IMR-90 (cell line): ENCODE data around the gene RNF149. TPM values are rescaled to one million over a fixed set of nuclear protein-coding genes. Genes with fewer than 3 reads are reported as not detected.

Experiments used
- ATAC-seq: fragments of 200-7000 bp; cut with Tn5 transposase; 2 replicates; pipeline ENCODE4 v1.9.1; 2020; ENCODE audit warnings: low read depth, mild to moderate bottlenecking, moderate library complexity
- BruUV-seq: library from RNA; stranded (reverse); fragments of 400-500 nt; replicated peaks from 2 replicates; lab custom pipeline; 2021; lab: Mats Ljungman, UMichigan
- CTCF ChIA-PET: fragments of 300-600 bp; formaldehyde crosslinking; extraction: SDS; loops from one replicate; lab custom pipeline; 2021; ENCODE audit warnings: antibody characterized with exemption; lab: Yijun Ruan, JAX
- POLR2A ChIA-PET: fragments of 300-600 bp; sonication (Branson Sonifier 250); formaldehyde crosslinking; loops from one replicate; lab custom pipeline; 2022; ENCODE audit warnings: antibody characterized with exemption; ENCODE audit not compliant: unreplicated experiment; lab: Charles Lee
- DNase-seq: peaks from one replicate; pipeline ENCODE4 v3.0.0; 2013
- H2AFZ ChIP-seq: replicated peaks from 2 replicates; pipeline ENCODE3; 2013; ENCODE audit warnings: low read length, mild to moderate bottlenecking; ENCODE audit not compliant: poor library complexity
- H2AK5ac ChIP-seq: 2 replicates; pipeline ENCODE4 v1.6.1; 2013; ENCODE audit warnings: low read depth, low read length, inconsistent platforms
- H2AK9ac ChIP-seq: replicated peaks from 2 replicates; pipeline ENCODE3; 2013; ENCODE audit warnings: mild to moderate bottlenecking, low read depth, low read length, moderate library complexity; ENCODE audit not compliant: poor library complexity
- H2BK120ac ChIP-seq: 2 replicates; pipeline ENCODE4 v1.6.1; 2013; ENCODE audit warnings: low read depth, low read length, inconsistent platforms
- H2BK15ac ChIP-seq: 3 replicates; pipeline ENCODE4 v1.6.1; 2013; ENCODE audit warnings: low read depth, low read length, inconsistent platforms
- H2BK20ac ChIP-seq: 2 replicates; pipeline ENCODE4 v1.6.1; 2013; ENCODE audit warnings: low read depth, mild to moderate bottlenecking, inconsistent platforms, low read length, moderate library complexity
- H2BK5ac ChIP-seq: 2 replicates; pipeline ENCODE4 v1.6.1; 2013; ENCODE audit warnings: mild to moderate bottlenecking, low read depth, low read length, inconsistent platforms; ENCODE audit not compliant: poor library complexity, severe bottlenecking
- H3K14ac ChIP-seq: replicated peaks from 2 replicates; pipeline ENCODE4 v1.6.1; 2013; ENCODE audit warnings: low read depth, low read length, inconsistent platforms
- H3K18ac ChIP-seq: 2 replicates; pipeline ENCODE4 v1.6.1; 2013; ENCODE audit warnings: low read depth, low read length, control low read depth
- H3K23ac ChIP-seq: 2 replicates; pipeline ENCODE4 v1.6.1; 2013; ENCODE audit warnings: low read depth, low read length, inconsistent platforms
- H3K27ac ChIP-seq: 2 replicates; pipeline ENCODE4 v1.5.1; 2013; ENCODE audit warnings: mild to moderate bottlenecking, control low read depth, low read length; ENCODE audit not compliant: insufficient read depth
- H3K27me3 ChIP-seq: 2 replicates; pipeline ENCODE4 v1.6.1; 2013; ENCODE audit warnings: low read length; ENCODE audit not compliant: control insufficient read depth, insufficient read depth
- H3K36me3 ChIP-seq: 2 replicates; pipeline ENCODE4 v1.6.1; 2013; ENCODE audit warnings: low read length, mixed read lengths; ENCODE audit not compliant: control insufficient read depth, insufficient read depth
- H3K4ac ChIP-seq: 2 replicates; pipeline ENCODE4 v1.6.1; 2013; ENCODE audit warnings: low read depth, low read length, inconsistent platforms
- H3K4me1 ChIP-seq: 2 replicates; pipeline ENCODE4 v1.6.1; 2013; ENCODE audit warnings: low read length, mixed read lengths; ENCODE audit not compliant: control insufficient read depth, insufficient read depth
- H3K4me2 ChIP-seq: 2 replicates; pipeline ENCODE4 v1.6.1; 2013; ENCODE audit warnings: low read depth, mild to moderate bottlenecking, control low read depth, low read length, moderate library complexity
- H3K4me3 ChIP-seq: 2 replicates; pipeline ENCODE4 v1.5.1; 2013; ENCODE audit warnings: low read depth, mild to moderate bottlenecking, control low read depth, low read length, moderate library complexity; ENCODE audit not compliant: insufficient read depth
- H3K56ac ChIP-seq: 2 replicates; pipeline ENCODE4 v1.6.1; 2013; ENCODE audit warnings: low read length, inconsistent platforms; ENCODE audit not compliant: insufficient read depth; ENCODE audit errors: extremely low read depth
- H3K79me1 ChIP-seq, 2 experiments: 2 replicates each; pipeline ENCODE4 v1.6.1; 2013; ENCODE audit warnings: low read length in 2 of 2, inconsistent platforms in 1 of 2, low read depth in 1 of 2
- H3K9ac ChIP-seq: 2 replicates; pipeline ENCODE4 v1.6.1; 2013; ENCODE audit warnings: low read depth, low read length, control low read depth
- H3K9me1 ChIP-seq: 2 replicates; pipeline ENCODE4 v1.6.1; 2013; ENCODE audit warnings: low read length, inconsistent platforms; ENCODE audit not compliant: insufficient read depth
- H3K9me3 ChIP-seq: 2 replicates; pipeline ENCODE4 v1.6.1; 2013; ENCODE audit warnings: low read length; ENCODE audit not compliant: control insufficient read depth, insufficient read depth
- H4K20me1 ChIP-seq: 2 replicates; pipeline ENCODE4 v1.6.1; 2013; ENCODE audit warnings: low read length, inconsistent platforms; ENCODE audit not compliant: insufficient read depth
- H4K5ac ChIP-seq: 2 replicates; pipeline ENCODE4 v1.6.1; 2013; ENCODE audit warnings: mild to moderate bottlenecking, low read depth, low read length, control low read depth
- H4K8ac ChIP-seq, 2 experiments: 2 replicates each; pipeline ENCODE4 v1.6.1; 2013; ENCODE audit warnings: low read depth in 2 of 2, low read length in 2 of 2, control low read depth in 1 of 2, inconsistent platforms in 1 of 2
- H4K91ac ChIP-seq: 2 replicates; pipeline ENCODE4 v1.6.1; 2013; ENCODE audit warnings: low read depth, low read length, inconsistent platforms; ENCODE audit not compliant: insufficient read depth
- BHLHE40 ChIP-seq: fragments of 150-350 bp; IDR thresholded peaks from 2 replicates; pipeline ENCODE4 v1.6.1; 2016; ENCODE audit warnings: mild to moderate bottlenecking, low read depth, low read length
- CEBPB ChIP-seq: IDR thresholded peaks from 2 replicates; pipeline ENCODE4 v1.6.1; 2012; ENCODE audit warnings: low read depth, low read length, improper control_type of control experiment
- CHD1 ChIP-seq: IDR thresholded peaks from 2 replicates; pipeline ENCODE4 v1.6.1; 2012; ENCODE audit warnings: low read depth, low read length, improper control_type of control experiment
- CTCF ChIP-seq: conservative IDR thresholded peaks from 2 replicates; pipeline ENCODE4 v1.5.1; 2012; ENCODE audit warnings: mild to moderate bottlenecking, low read depth, low read length, improper control_type of control experiment
- FOS ChIP-seq: fragments of 150-350 bp; IDR thresholded peaks from 2 replicates; pipeline ENCODE4 v1.6.1; 2016; ENCODE audit warnings: low read depth, low read length
- MAFK ChIP-seq: IDR thresholded peaks from 2 replicates; pipeline ENCODE4 v1.6.1; 2012; ENCODE audit warnings: low read depth, low read length, improper control_type of control experiment
- MAZ ChIP-seq: IDR thresholded peaks from 2 replicates; pipeline ENCODE4 v1.6.1; 2012; ENCODE audit warnings: low read depth, mild to moderate bottlenecking, low read length, improper control_type of control experiment, moderate library complexity, borderline replicate concordance
- MXI1 ChIP-seq: IDR thresholded peaks from 2 replicates; pipeline ENCODE4 v1.6.1; 2012; ENCODE audit warnings: low read depth, mild to moderate bottlenecking, low read length, moderate library complexity, borderline replicate concordance
- POLR2A ChIP-seq: IDR thresholded peaks from 2 replicates; pipeline ENCODE4 v1.6.1; 2012; ENCODE audit warnings: mild to moderate bottlenecking, low read depth, low read length
- RAD21 ChIP-seq: IDR thresholded peaks from 2 replicates; pipeline ENCODE4 v1.6.1; 2012; ENCODE audit warnings: low read length, improper control_type of control experiment
- RCOR1 ChIP-seq: IDR thresholded peaks from 2 replicates; pipeline ENCODE4 v1.6.1; 2012; ENCODE audit warnings: mild to moderate bottlenecking, low read length, improper control_type of control experiment; ENCODE audit not compliant: insufficient replicate concordance
- RFX5 ChIP-seq: IDR thresholded peaks from 2 replicates; pipeline ENCODE4 v1.8.0; 2012; ENCODE audit warnings: low read depth, mild to moderate bottlenecking, low read length, moderate library complexity
- SMC3 ChIP-seq: fragments of 150-350 bp; IDR thresholded peaks from 2 replicates; pipeline ENCODE4 v1.6.1; 2016; ENCODE audit warnings: low read depth, mild to moderate bottlenecking, antibody characterized with exemption, low read length, moderate library complexity
- USF2 ChIP-seq: fragments of 150-350 bp; IDR thresholded peaks from 2 replicates; pipeline ENCODE4 v1.6.1; 2017; ENCODE audit warnings: mild to moderate bottlenecking, antibody characterized with exemption, low read length, low read depth
- WGBS, 2 experiments: methylation state at CpG; one replicate each; pipeline versions ENCODE4 v1.1.5 to v1.1.7; 2013; ENCODE audit warnings: missing lambda C conversion rate in 2 of 2; ENCODE audit not compliant: insufficient read length in 1 of 2; ENCODE audit errors: extremely low coverage in 2 of 2; 5-methylcytosine and 5-hydroxymethylcytosine counted together
- dilution Hi-C: fragments of 300-500 bp; cut with HindIII; formaldehyde crosslinking; loops from one replicate; pipeline ENCODE4 v1.14.3; 2018; ENCODE audit warnings: low sequenced_read_pairs; ENCODE audit not compliant: unreplicated experiment
- in situ Hi-C: fragments of 300-500 bp; cut with MboI; formaldehyde crosslinking; loops from 3 replicates; pipeline ENCODE4 v1.14.3; 2019; ENCODE audit warnings: low sequenced_read_pairs, inconsistent platforms, mixed read lengths
- intact Hi-C: fragments of 100-400 bp; cut with micrococcal nuclease; formaldehyde crosslinking; loops from 2 replicates; pipeline ENCODE4 v1.10.0; 2022
- polyA plus RNA-seq, 3 experiments: library from polyadenylated mRNA; depleted of rRNA; stranded (reverse); fragments of >200 nt; gene quantifications; 2 replicates each; pipeline ENCODE4 v1.2.3, GENCODE V29; 2012; ENCODE audit warnings: low replicate concordance in 1 of 3
- total RNA-seq: library from RNA; depleted of rRNA; stranded (reverse); fragments of >200 nt; gene quantifications from 2 replicates; pipeline ENCODE4 v1.2.3, GENCODE V29; 2012
- TF ChIP-seq, protein P1 (sequence below): fragments of 150-350 bp; IDR thresholded peaks from 2 replicates; pipeline ENCODE4 v1.6.1; 2016; ENCODE audit warnings: low read depth, mild to moderate bottlenecking, low read length, moderate library complexity, borderline replicate concordance

RNF149 gene
- total and polyA plus RNA-seq, 2 of the 4 experiments (the other 2 are of a cell fraction) = 14.5 to 18.6 TPM

DNA sequence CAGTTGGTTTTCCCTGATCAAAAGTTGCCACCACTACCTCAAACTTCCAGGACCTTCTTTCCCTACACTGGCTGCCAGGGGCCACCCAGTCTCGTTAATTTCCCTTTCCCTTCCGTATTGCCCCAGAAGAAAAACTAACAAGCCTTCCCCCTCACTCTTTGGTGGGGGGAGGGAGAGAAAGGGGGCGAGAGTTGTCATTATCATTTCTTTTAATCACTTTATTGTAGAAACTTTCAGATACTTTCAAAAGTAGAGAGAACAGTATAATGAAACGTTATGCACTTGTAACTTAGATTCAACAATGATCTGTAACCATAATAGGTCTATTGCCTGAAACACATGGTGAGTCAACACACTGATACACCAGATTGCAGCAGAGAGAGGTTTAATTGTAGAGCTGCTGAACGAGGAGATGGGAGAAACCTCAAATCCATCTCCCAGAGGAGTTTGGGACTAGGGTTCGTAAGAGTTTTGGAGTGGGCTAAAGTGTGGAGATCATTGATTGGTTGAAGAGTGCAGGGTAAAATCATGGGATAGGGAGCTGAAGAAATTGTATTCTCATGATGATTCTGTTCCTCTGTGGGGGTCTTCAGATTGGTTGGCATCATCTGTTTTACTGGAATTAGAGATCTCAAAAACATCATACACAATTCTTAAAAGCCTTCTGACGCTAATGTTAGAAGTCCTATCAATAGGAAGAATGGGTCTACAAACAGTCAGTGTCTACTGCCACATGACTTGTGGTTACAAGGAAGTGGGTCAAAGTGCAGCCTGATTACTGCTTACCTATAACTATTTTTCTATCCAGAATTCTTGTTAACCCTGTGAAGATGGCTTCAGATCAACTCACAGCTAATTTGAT is 2.6 kb upstream of the RNF149 start:
- Histone ChIP-seq H2AFZ (no peak overlapping the region), H3K4me1 (peaks cover 9% of the 10 kb centered on the region), H3K27me3 (peaks cover 3% of the 10 kb centered on the region; the same call in 1 of the 2 replicates), H4K20me1 (peaks cover 20% of the 10 kb centered on the region), H2BK120ac (no peak overlapping the region), H3K9me3 (no peaks in the 10 kb centered on the region), H3K27ac (no peak overlapping the region), H2BK20ac (no peak overlapping the region), H4K91ac (no peak overlapping the region), H3K56ac (no peak overlapping the region), H3K9ac (no peak overlapping the region), H3K4ac (no peak overlapping the region), H3K14ac (no peak overlapping the region), H2BK5ac (no peak overlapping the region), H3K9me1 (peaks cover 10% of the 10 kb centered on the region), H3K79me1 (peaks cover 6 to 25% of the 10 kb centered on the region in 2 experiments), H4K5ac (no peak overlapping the region), H3K4me2 (no peak overlapping the region), H2BK15ac (no peak overlapping the region), H3K18ac (no peak overlapping the region), H3K4me3 (no peak overlapping the region), H2AK9ac (no peak overlapping the region), H2AK5ac (no peak overlapping the region), H4K8ac (no peak overlapping the region), H3K36me3 (no peaks in the 10 kb centered on the region), H3K23ac (no peak overlapping the region)
- BruUV-seq = no TSS peak
- DNase-seq = peak; percentile 17
- ATAC-seq = no peak
- intact Hi-C loops (no loop called here), dilution Hi-C loops (no loop called here), in situ Hi-C loops (no loop called here)
- no CpG with 5 or more reads among the region's 7 CpGs for WGBS, 2 experiments
- ChIA-PET POLR2A (no interaction called here), CTCF (no interaction called here)
- TF ChIP-seq, protein P1, sequence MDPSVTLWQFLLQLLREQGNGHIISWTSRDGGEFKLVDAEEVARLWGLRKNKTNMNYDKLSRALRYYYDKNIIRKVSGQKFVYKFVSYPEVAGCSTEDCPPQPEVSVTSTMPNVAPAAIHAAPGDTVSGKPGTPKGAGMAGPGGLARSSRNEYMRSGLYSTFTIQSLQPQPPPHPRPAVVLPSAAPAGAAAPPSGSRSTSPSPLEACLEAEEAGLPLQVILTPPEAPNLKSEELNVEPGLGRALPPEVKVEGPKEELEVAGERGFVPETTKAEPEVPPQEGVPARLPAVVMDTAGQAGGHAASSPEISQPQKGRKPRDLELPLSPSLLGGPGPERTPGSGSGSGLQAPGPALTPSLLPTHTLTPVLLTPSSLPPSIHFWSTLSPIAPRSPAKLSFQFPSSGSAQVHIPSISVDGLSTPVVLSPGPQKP = no peak
- no peak for TF ChIP-seq CEBPB
- no peak for TF ChIP-seq MAZ
- TF ChIP-seq SMC3 = no peak
- TF ChIP-seq MAFK = no peak
- TF ChIP-seq RFX5 = no peak
- TF ChIP-seq FOS = no peak
- no peak for TF ChIP-seq POLR2A
- no peak for TF ChIP-seq RAD21
- TF ChIP-seq MXI1 = no peak
- TF ChIP-seq RCOR1 = no peak
- no peak for TF ChIP-seq BHLHE40
- no peak for TF ChIP-seq USF2
- no peak for TF ChIP-seq CHD1
- TF ChIP-seq CTCF = no peak
